Activated CD8-positive, alpha-beta T cell treated with anti-CD3 and anti-CD28 coated beads for 36 hours (primary cell): ENCODE results near the gene LMAN2L. TPM values are rescaled to one million over a fixed set of nuclear protein-coding genes. Genes with fewer than 3 reads are reported as not detected.

Source experiments
- ATAC-seq: fragments of 200-7000 bp; cut with Tn5 transposase; one replicate; pipeline ENCODE4 v1.10.0; 2021; ENCODE audit warnings: mild to moderate bottlenecking, moderate library complexity
- CTCF ChIA-PET: fragments of 350-600 bp; sonication (Branson Sonifier 250); formaldehyde crosslinking; loops from one replicate; lab custom pipeline; 2021; ENCODE audit warnings: antibody characterized with exemption; lab: Charles Lee
- POLR2A ChIA-PET: fragments of 350-600 bp; sonication (Branson Sonifier 250); formaldehyde crosslinking; loops from one replicate; lab custom pipeline; 2021; ENCODE audit warnings: antibody characterized with exemption; lab: Charles Lee
- DNase-seq: peaks from one replicate; pipeline ENCODE4 v3.0.0-alpha.2; 2020
- H3K27ac Mint-ChIP-seq: one replicate; pipeline ENCODE4 v1.8.0; 2021; ENCODE audit warnings: mild to moderate bottlenecking, mixed read lengths
- H3K27me3 Mint-ChIP-seq: one replicate; pipeline ENCODE4 v1.8.0; 2021; ENCODE audit warnings: mixed read lengths
- H3K36me3 Mint-ChIP-seq: one replicate; pipeline ENCODE4 v1.8.0; 2021; ENCODE audit warnings: low read depth, mixed read lengths
- H3K4me1 Mint-ChIP-seq: one replicate; pipeline ENCODE4 v1.8.0; 2021; ENCODE audit warnings: low read depth, mixed read lengths
- H3K4me3 Mint-ChIP-seq: one replicate; pipeline ENCODE4 v1.8.0; 2021; ENCODE audit warnings: mild to moderate bottlenecking, moderate library complexity, mixed read lengths
- H3K9me3 Mint-ChIP-seq: one replicate; pipeline ENCODE4 v1.8.0; 2021; ENCODE audit warnings: mixed read lengths
- intact Hi-C: fragments of 100-400 bp; cut with micrococcal nuclease; formaldehyde crosslinking; loops from one replicate; pipeline ENCODE4 v1.10.0; 2022
- total RNA-seq, 2 experiments: library from RNA; stranded (reverse); gene quantifications; one replicate each; pipeline ENCODE4 v1.2.3, GENCODE V29; 2021
- TF ChIP-seq, protein P1 (sequence below): fragments of 200-600 bp; IDR thresholded peaks from one replicate; pipeline ENCODE4 v1.8.0; 2022; ENCODE audit warnings: antibody characterized with exemption, mild to moderate bottlenecking

The LMAN2L gene
- total RNA-seq, 2 experiments from 2014 or later = 4.4 to 6.1 TPM

DNA sequence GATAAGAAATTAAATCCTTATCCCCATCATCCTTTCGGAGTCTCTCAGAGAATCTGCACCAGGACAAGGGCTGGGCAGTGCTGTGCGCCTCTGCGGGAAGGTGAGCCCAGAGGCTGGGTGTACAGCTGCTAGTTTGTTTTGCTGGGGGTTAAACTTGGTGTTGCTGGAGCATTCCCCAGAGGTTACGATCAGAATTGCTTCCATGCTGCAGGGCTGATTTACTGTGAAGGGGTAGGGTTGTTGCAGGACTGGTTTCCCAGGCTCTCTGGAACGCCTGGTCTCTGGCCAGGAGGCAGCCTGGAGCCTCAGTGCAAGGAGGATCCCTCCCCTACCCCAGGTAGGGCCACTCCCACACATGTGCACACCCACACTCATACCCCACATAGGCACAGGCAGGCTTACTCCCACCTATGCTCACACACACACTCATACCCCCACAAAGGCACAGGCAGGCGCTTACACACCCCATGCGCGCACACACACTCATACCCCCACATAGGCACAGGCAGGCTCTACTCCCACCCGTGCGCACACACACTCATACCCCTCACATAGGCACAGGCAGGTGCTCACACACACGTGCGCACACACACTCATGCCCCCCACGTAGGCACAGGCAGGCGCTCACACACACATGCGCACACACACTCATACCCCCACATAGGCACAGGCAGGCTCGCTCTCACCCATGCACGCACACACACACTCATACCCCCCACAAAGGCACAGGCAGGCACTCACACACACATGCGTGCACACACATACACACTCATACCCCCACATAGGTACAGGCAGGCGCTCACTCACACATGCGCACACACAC is 32.1 kb upstream of the LMAN2L start:
- CTCF ChIA-PET = interaction anchor here (1.4 kb wide), 1 partner anchor 10 kb away, joined by 8 read pairs; no protein-coding TSS in a partner anchor

DNA sequence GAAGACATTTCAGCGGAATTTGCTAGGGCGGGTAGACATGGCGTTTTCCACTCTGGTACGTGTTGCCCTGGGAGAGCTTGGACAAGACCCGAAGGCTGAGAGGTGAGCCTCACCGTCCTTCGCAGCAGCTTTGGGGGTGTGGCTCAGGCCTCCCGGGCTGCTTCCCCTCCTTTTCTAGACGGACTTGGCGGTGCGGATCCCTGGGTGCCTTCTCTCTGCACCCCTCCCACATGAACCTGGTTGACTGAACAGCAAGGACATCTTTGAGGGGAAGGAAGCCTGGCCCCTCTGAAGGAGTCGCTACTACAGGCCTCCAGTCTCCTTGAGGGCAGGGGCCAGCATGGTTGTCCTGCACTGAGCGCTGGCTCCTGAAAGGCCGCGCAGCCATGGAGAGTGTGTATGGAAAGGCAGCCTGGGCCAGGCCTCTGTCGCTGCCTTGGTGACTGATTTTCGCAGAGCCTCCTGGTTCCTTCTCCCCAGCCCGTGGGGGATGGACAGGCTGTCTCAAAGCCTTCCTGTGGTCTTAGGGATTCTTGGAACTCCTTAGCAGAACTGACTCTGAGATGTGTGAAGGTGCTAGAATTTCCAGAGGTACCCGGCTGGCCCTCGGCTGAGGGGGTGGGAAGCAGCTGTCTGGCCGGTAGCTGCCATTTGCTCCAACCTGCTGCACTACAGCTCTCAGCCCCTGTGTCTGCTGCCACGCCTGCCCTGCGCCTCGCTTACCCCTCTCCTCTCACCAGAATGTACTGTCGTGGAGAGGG is 30.8 kb upstream of the LMAN2L start:
- Mint-ChIP-seq H3K27me3 (no peaks in the 10 kb centered on the region), H3K9me3 (no peaks in the 10 kb centered on the region), H3K27ac (no peak overlapping the region), H3K36me3 (no peaks in the 10 kb centered on the region), H3K4me1 (peaks cover 35% of the 10 kb centered on the region), H3K4me3 (no peak overlapping the region)
- TF ChIP-seq, protein P1, sequence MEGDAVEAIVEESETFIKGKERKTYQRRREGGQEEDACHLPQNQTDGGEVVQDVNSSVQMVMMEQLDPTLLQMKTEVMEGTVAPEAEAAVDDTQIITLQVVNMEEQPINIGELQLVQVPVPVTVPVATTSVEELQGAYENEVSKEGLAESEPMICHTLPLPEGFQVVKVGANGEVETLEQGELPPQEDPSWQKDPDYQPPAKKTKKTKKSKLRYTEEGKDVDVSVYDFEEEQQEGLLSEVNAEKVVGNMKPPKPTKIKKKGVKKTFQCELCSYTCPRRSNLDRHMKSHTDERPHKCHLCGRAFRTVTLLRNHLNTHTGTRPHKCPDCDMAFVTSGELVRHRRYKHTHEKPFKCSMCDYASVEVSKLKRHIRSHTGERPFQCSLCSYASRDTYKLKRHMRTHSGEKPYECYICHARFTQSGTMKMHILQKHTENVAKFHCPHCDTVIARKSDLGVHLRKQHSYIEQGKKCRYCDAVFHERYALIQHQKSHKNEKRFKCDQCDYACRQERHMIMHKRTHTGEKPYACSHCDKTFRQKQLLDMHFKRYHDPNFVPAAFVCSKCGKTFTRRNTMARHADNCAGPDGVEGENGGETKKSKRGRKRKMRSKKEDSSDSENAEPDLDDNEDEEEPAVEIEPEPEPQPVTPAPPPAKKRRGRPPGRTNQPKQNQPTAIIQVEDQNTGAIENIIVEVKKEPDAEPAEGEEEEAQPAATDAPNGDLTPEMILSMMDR = no peak
- ChIA-PET CTCF (interaction anchor here (0.6 to 1.4 kb wide), 2 partner anchors 8 to 10 kb away, joined by 3 to 8 read pairs; partner anchors contain the start of gene CNNM4), POLR2A (interaction anchor here (1.0 kb wide), 1 partner anchor 12 kb away, joined by 3 read pairs; no protein-coding TSS in a partner anchor)
- no peak for DNase-seq
- ATAC-seq = no peak
- intact Hi-C loops = no loop called here

More for the DNA sequence above, 32.1 kb upstream of the LMAN2L start:
- no peaks in the 10 kb centered on the region for H3K36me3 Mint-ChIP-seq
- TF ChIP-seq, protein P1 = no peak
- no peak overlapping the region for H3K4me3 Mint-ChIP-seq
- intact Hi-C loops = no loop called here
- peaks cover 2% of the 10 kb centered on the region for H3K9me3 Mint-ChIP-seq
- no peaks in the 10 kb centered on the region for H3K27me3 Mint-ChIP-seq
- no peak overlapping the region for H3K27ac Mint-ChIP-seq
- peaks cover 26% of the 10 kb centered on the region for H3K4me1 Mint-ChIP-seq
- POLR2A ChIA-PET = no interaction called here
- ATAC-seq (no peak), DNase-seq (no peak)

DNA sequence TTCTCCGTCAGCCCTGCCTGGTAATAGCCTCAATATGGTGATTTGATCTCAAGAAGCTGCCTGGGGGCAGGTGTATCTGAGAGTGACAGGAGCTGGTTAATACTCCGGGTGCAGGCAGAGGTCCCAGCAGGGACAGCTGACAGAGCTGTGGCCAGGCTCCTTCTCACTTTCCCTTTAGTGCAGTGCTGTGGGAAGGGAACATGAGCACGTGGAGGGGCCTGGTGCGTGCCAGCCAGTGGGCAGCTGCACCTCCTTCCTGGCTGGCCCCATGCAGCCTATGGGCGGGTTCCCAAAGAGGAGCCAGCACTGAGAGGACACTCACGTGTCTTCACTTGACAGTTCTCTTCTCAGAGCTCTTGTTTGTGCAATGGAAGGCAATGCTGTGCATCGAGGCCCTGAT is 29.9 kb upstream of the LMAN2L start:
- CTCF ChIA-PET = interaction anchor here (1.3 kb wide), 1 partner anchor 9 kb away, joined by 6 read pairs; the partner anchor contains the start of gene CNNM4
- Mint-ChIP-seq H3K4me3 (no peak overlapping the region), H3K4me1 (peaks cover 32% of the 10 kb centered on the region), H3K9me3 (no peaks in the 10 kb centered on the region), H3K27ac (no peak overlapping the region), H3K36me3 (no peaks in the 10 kb centered on the region), H3K27me3 (no peaks in the 10 kb centered on the region)
- DNase-seq = no peak
- no peak for ATAC-seq
- POLR2A ChIA-PET = no interaction called here
- intact Hi-C loops = loop anchor here (10.0 kb wide), 1 partner anchor 135 kb away; the partner anchor contains the start of gene KANSL3
- TF ChIP-seq, protein P1 = no peak

DNA sequence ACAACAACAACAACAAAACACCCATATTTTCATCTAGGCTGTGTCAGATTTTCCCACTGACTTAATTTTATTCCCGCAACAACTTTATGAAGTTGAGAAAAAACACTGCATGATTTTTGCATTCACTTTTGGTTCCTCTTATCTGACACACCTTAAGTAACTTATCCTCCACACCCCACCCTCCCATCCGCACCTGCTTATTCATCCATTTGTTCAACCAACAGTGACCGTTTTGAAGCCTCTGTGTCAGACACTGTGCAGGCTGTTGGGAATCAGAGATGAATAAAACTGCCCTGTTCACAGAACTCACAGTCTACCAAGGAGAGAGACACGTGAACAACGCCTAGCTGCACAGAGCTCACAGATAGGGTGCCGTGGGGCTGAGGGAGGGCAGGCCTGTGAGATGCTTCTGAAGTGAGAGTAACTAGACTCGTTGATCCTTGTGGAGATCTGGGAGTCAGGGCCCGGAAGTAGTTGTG is 28.3 kb upstream of the LMAN2L start:
- POLR2A ChIA-PET = interaction anchor here (0.8 to 1.4 kb wide), 2 partner anchors 9 to 13 kb away, joined by 3 read pairs; no protein-coding TSS in a partner anchor
- CTCF ChIA-PET = no interaction called here
- Mint-ChIP-seq H3K4me3 (no peak overlapping the region), H3K27me3 (no peaks in the 10 kb centered on the region), H3K27ac (no peak overlapping the region), H3K9me3 (no peaks in the 10 kb centered on the region), H3K4me1 (peaks cover 33% of the 10 kb centered on the region), H3K36me3 (no peaks in the 10 kb centered on the region)
- intact Hi-C loops = loop anchor here (10.0 kb wide), 1 partner anchor 133 kb away; the partner anchor contains the start of gene KANSL3
- TF ChIP-seq, protein P1 = no peak
- ATAC-seq (no peak), DNase-seq (no peak)
